ENCODE data around the gene RO60. TPM values are rescaled to one million over a fixed set of nuclear protein-coding genes. Genes with fewer than 3 reads are reported as not detected.

The RO60 gene
- total and polyA plus RNA-seq, 2 of the 13 experiments (the other 11 are each of a cell fraction or from before 2014, with no cell fraction given) = 20.3 to 53.7 TPM

- no peaks in the 10 kb centered on the region for H3K27me3 ChIP-seq (ENCODE audit: control insufficient read depth in 1 of 2, insufficient read depth in 2 of 2, low read length in 2 of 2)
- H3K36me3 ChIP-seq (replicated peaks in 1 of 2; ENCODE audit: control insufficient read depth in 1 of 2, insufficient read depth in 2 of 2, low read length in 2 of 2) = peaks cover 2 to 3% of the 10 kb centered on the region in 2 experiments; a peak in 2 of 5 replicates
- no peak overlapping the region for H3K4me2 ChIP-seq (ENCODE audit: low read depth, low read length)
- BruUV-seq (replicated peaks) = no TSS peak
- no peaks in the 10 kb centered on the region for H3K9me3 ChIP-seq (ENCODE audit: low read length)
- DNase-seq (ENCODE audit: low spot score) (no peak), FAIRE-seq (no peak), ATAC-seq (no peak)
- peaks cover 8% of the 10 kb centered on the region for H3K4me1 ChIP-seq (ENCODE audit: insufficient read depth, low read length)
- no peak overlapping the region for H2AFZ ChIP-seq (ENCODE audit: low read length)
- 98% methylated on average over 2 of the region's 2 CpGs for WGBS (ENCODE audit: low lambda C conversion rate)
- no peaks in the 10 kb centered on the region for H3K79me2 ChIP-seq (ENCODE audit: insufficient read depth, low read length)
- H4K20me1 ChIP-seq (ENCODE audit: insufficient read depth, low read length) = no peaks in the 10 kb centered on the region
- H3K9ac ChIP-seq (ENCODE audit: insufficient read depth, low read depth, low read length) = no peak overlapping the region
- H3K4me3 ChIP-seq (replicated peaks in 1 of 3; ENCODE audit: insufficient read depth in 1 of 3, low read depth in 2 of 3, low read length in 3 of 3) = no peak overlapping the region
- no peak overlapping the region for H3K27ac ChIP-seq (ENCODE audit: extremely low read length, insufficient read depth, low read length)
- in situ Hi-C loops (cut with HindIII; ENCODE audit: extremely low pct_ligation_motif_present, low pct_unique_long_range_greater_than_20kb) = no loop called here
- intact Hi-C loops (cut with micrococcal nuclease; ENCODE audit: unreplicated experiment) = no loop called here
- POLR2A ChIA-PET = no interaction called here
- CTCF ChIA-PET (ENCODE audit: low intra/inter-chr PET ratio, low total read pairs) = no interaction called here
- TF ChIP-seq NFRKB (IDR thresholded peaks at IDR 0.05) = no peak
- TF ChIP-seq ATF4 (CRISPR knock-in tag; IDR thresholded peaks at IDR 0.05) = no peak
- no peak for TF ChIP-seq CENPX (CRISPR knock-in tag; IDR thresholded peaks at IDR 0.05)
- TF ChIP-seq CBX5 (CRISPR knock-in tag; IDR thresholded peaks at IDR 0.05; ENCODE audit: borderline replicate concordance) = no peak
- TF ChIP-seq ZNF550 (CRISPR knock-in tag; IDR thresholded peaks at IDR 0.05; ENCODE audit: borderline replicate concordance) = no peak
- TF ChIP-seq ZFP37 (CRISPR knock-in tag; IDR thresholded peaks at IDR 0.05; ENCODE audit: borderline replicate concordance) = no peak
- TF ChIP-seq ZNF460 (CRISPR knock-in tag; IDR thresholded peaks at IDR 0.05; ENCODE audit: borderline replicate concordance) = no peak
- TF ChIP-seq, protein P1, sequence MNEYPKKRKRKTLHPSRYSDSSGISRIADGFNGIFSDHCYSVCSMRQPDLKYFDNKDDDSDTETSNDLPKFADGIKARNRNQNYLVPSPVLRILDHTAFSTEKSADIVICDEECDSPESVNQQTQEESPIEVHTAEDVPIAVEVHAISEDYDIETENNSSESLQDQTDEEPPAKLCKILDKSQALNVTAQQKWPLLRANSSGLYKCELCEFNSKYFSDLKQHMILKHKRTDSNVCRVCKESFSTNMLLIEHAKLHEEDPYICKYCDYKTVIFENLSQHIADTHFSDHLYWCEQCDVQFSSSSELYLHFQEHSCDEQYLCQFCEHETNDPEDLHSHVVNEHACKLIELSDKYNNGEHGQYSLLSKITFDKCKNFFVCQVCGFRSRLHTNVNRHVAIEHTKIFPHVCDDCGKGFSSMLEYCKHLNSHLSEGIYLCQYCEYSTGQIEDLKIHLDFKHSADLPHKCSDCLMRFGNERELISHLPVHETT (CRISPR knock-in tag; conservative IDR thresholded peaks at IDR 0.05) = no peak
- TF ChIP-seq, protein P2, sequence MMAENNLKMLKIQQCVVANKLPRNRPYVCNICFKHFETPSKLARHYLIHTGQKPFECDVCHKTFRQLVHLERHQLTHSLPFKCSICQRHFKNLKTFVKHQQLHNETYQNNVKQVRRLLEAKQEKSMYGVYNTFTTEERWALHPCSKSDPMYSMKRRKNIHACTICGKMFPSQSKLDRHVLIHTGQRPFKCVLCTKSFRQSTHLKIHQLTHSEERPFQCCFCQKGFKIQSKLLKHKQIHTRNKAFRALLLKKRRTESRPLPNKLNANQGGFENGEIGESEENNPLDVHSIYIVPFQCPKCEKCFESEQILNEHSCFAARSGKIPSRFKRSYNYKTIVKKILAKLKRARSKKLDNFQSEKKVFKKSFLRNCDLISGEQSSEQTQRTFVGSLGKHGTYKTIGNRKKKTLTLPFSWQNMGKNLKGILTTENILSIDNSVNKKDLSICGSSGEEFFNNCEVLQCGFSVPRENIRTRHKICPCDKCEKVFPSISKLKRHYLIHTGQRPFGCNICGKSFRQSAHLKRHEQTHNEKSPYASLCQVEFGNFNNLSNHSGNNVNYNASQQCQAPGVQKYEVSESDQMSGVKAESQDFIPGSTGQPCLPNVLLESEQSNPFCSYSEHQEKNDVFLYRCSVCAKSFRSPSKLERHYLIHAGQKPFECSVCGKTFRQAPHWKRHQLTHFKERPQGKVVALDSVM (CRISPR knock-in tag; IDR thresholded peaks at IDR 0.05) = no peak
- no peak for TF ChIP-seq ZEB1 (IDR thresholded peaks at IDR 0.05; ENCODE audit: insufficient replicate concordance, low read depth)
- TF ChIP-seq ZBTB3 (CRISPR knock-in tag; IDR thresholded peaks at IDR 0.05; ENCODE audit: borderline replicate concordance, low read depth) = no peak
- TF ChIP-seq MTF2 (CRISPR knock-in tag; IDR thresholded peaks at IDR 0.05; ENCODE audit: borderline replicate concordance) = no peak
- no peak for TF ChIP-seq TFAP4 (IDR thresholded peaks at IDR 0.05; ENCODE audit: borderline replicate concordance, low read depth)
- no peak for TF ChIP-seq XRCC5 (optimal IDR thresholded peaks at IDR 0.05; ENCODE audit: low read length)
- TF ChIP-seq KMT2B (CRISPR knock-in tag; IDR thresholded peaks at IDR 0.05) = no peak
- no peak for TF ChIP-seq NRL (CRISPR knock-in tag; IDR thresholded peaks at IDR 0.05; ENCODE audit: borderline replicate concordance)
Measured at GRCh38 chr1:193014400-193014799, 45.0 kb upstream of the RO60 start.

All from HepG2 (cell line).